NCI-H2227 treated with DMSO at 0.1 percent for 48 hours (cell line): ENCODE data around the gene SLFN11.
"Not testable (repeated sequence)": the region's sequence is repeated elsewhere in the genome, so short reads cannot be mapped to it uniquely, and the experiment has no call there.

Experiments
- DNase-seq: peaks from one replicate; lab custom pipeline; 2025; lab: John Stamatoyannopoulos, UW

The SLFN11 gene

GRCh38 chr17:35352284-35352683, 21.1 kb downstream of the SLFN11 start:
- DNase-seq: no peak

GRCh38 chr17:35350493-35350892, 22.9 kb downstream of the SLFN11 start:
- no peak for DNase-seq

- no peak for DNase-seq
Measured at GRCh38 chr17:35345926-35346771, 27.3 kb downstream of the SLFN11 start.

GRCh38 chr17:35345445-35345925, 27.9 kb downstream of the SLFN11 start:
- no peak for DNase-seq

GRCh38 chr17:35344262-35344661, 29.2 kb downstream of the SLFN11 start:
- no peak for DNase-seq

GRCh38 chr17:35342276-35342675, 31.1 kb downstream of the SLFN11 start:
- DNase-seq: no peak

GRCh38 chr17:35341411-35341992, 31.9 kb downstream of the SLFN11 start:
- no peak for DNase-seq

- no peak for DNase-seq
Measured at GRCh38 chr17:35338230-35338629, 35.2 kb downstream of the SLFN11 start.

- no peak for DNase-seq
Measured at GRCh38 chr17:35337364-35337763, 36.1 kb downstream of the SLFN11 start.

GRCh38 chr17:35333578-35333977, 39.8 kb downstream of the SLFN11 start:
- not testable (repeated sequence) for DNase-seq

- no peak for DNase-seq
Measured at GRCh38 chr17:35322749-35323148, 50.7 kb downstream of the SLFN11 start.

GRCh38 chr17:35315971-35316370, 57.5 kb downstream of the SLFN11 start:
- DNase-seq: no peak

- no peak for DNase-seq
Measured at GRCh38 chr17:35315283-35315682, 58.1 kb downstream of the SLFN11 start.

- no peak for DNase-seq
Measured at GRCh38 chr17:35314415-35315216, 58.8 kb downstream of the SLFN11 start.

- DNase-seq: no peak
Measured at GRCh38 chr17:35313875-35314409, 59.5 kb downstream of the SLFN11 start.

- peak; percentile 53 for DNase-seq
Measured at GRCh38 chr17:35312790-35313711, 60.4 kb downstream of the SLFN11 start.

- DNase-seq: no peak
Measured at GRCh38 chr17:35312346-35312745, 61.1 kb downstream of the SLFN11 start.

- DNase-seq: not testable (repeated sequence)
Measured at GRCh38 chr17:35309345-35309744, 64.1 kb downstream of the SLFN11 start.
